ENCODE data around the gene TSPYL1. TPM values are rescaled to one million over a fixed set of nuclear protein-coding genes. Genes with fewer than 3 reads are reported as not detected.
"Not testable (repeated sequence)": the region's sequence is repeated elsewhere in the genome, so short reads cannot be mapped to it uniquely, and the experiment has no call there.

Gene TSPYL1
- polyA plus RNA-seq, 4 donors, result 25.1 to 90.8 (median 32.8) TPM

- no peaks in the 10 kb centered on the region for H3K27me3 ChIP-seq (ENCODE audit: control insufficient read depth in 3 of 3, insufficient read depth in 3 of 3, low read length in 3 of 3)
- no peak for DNase-seq
- no peaks in the 10 kb centered on the region for H3K4me1 ChIP-seq (ENCODE audit: control insufficient read depth in 3 of 3, insufficient read depth in 2 of 3, low read depth in 1 of 3, low read length in 2 of 3)
- no peak overlapping the region for H3K4me3 ChIP-seq (ENCODE audit: low read depth in 1 of 3, low read length in 3 of 3)
- H3K36me3 ChIP-seq (ENCODE audit: control insufficient read depth in 3 of 3, insufficient read depth in 2 of 3, low read depth in 1 of 3, low read length in 3 of 3), result no peaks in the 10 kb centered on the region
- no peak overlapping the region for H3K27ac ChIP-seq (ENCODE audit: low read depth in 1 of 3, low read length in 2 of 3)
- FAIRE-seq, result no peak
- H3K9me3 ChIP-seq (ENCODE audit: control insufficient read depth in 2 of 2, insufficient read depth in 1 of 2, low read depth in 1 of 2, low read length in 1 of 2), result no peaks in the 10 kb centered on the region
- WGBS, 3 donors, result 86 to 93% (median 87%) methylated on average over 2 of the region's 2 CpGs
Observed at GRCh38 chr6:116289876-116290275, 10.1 kb upstream of the TSPYL1 start.

GRCh38 chr6:116287689-116288282 is 8.1 kb upstream of the TSPYL1 start:
- no peaks in the 10 kb centered on the region for H3K4me1 ChIP-seq (ENCODE audit: control insufficient read depth in 3 of 3, insufficient read depth in 2 of 3, low read depth in 1 of 3, low read length in 2 of 3)
- no peaks in the 10 kb centered on the region for H3K27me3 ChIP-seq (ENCODE audit: control insufficient read depth in 3 of 3, insufficient read depth in 3 of 3, low read length in 3 of 3)
- DNase-seq (peak; percentile 51 to 53), FAIRE-seq (peak; percentile 92)
- H3K27ac ChIP-seq (ENCODE audit: low read depth in 1 of 3, low read length in 2 of 3), result no peak overlapping the region
- H3K9me3 ChIP-seq (ENCODE audit: control insufficient read depth in 2 of 2, insufficient read depth in 1 of 2, low read depth in 1 of 2, low read length in 1 of 2), result no peaks in the 10 kb centered on the region
- H3K36me3 ChIP-seq (ENCODE audit: control insufficient read depth in 3 of 3, insufficient read depth in 2 of 3, low read depth in 1 of 3, low read length in 3 of 3), result no peaks in the 10 kb centered on the region
- H3K4me3 ChIP-seq (ENCODE audit: low read depth in 1 of 3, low read length in 3 of 3), result no peak overlapping the region
- 88 to 95% (median 92%) methylated on average over 2 of the region's 2 CpGs for WGBS, 3 donors

GRCh38 chr6:116286773-116287358 is 7.1 kb upstream of the TSPYL1 start:
- Histone ChIP-seq H3K27ac (ENCODE audit: low read depth in 1 of 3, low read length in 2 of 3) (no peak overlapping the region), H3K4me3 (ENCODE audit: low read depth in 1 of 3, low read length in 3 of 3) (no peak overlapping the region), H3K4me1 (ENCODE audit: control insufficient read depth in 3 of 3, insufficient read depth in 2 of 3, low read depth in 1 of 3, low read length in 2 of 3) (no peaks in the 10 kb centered on the region), H3K27me3 (ENCODE audit: control insufficient read depth in 3 of 3, insufficient read depth in 3 of 3, low read length in 3 of 3) (no peaks in the 10 kb centered on the region), H3K36me3 (ENCODE audit: control insufficient read depth in 3 of 3, insufficient read depth in 2 of 3, low read depth in 1 of 3, low read length in 3 of 3) (no peaks in the 10 kb centered on the region), H3K9me3 (ENCODE audit: control insufficient read depth in 2 of 2, insufficient read depth in 1 of 2, low read depth in 1 of 2, low read length in 1 of 2) (no peaks in the 10 kb centered on the region)
- no peak for FAIRE-seq
- no peak for DNase-seq
- WGBS, 3 donors, result 81 to 97% (median 86%) methylated on average over 1 of the region's 1 CpG

- not testable (repeated sequence) for H3K27me3 ChIP-seq (ENCODE audit: control insufficient read depth in 3 of 3, insufficient read depth in 3 of 3, low read length in 3 of 3); H3K4me1 ChIP-seq (ENCODE audit: control insufficient read depth in 3 of 3, insufficient read depth in 2 of 3, low read depth in 1 of 3, low read length in 2 of 3); FAIRE-seq; H3K27ac ChIP-seq (ENCODE audit: low read depth in 1 of 3, low read length in 2 of 3); H3K9me3 ChIP-seq (ENCODE audit: control insufficient read depth in 2 of 2, insufficient read depth in 1 of 2, low read depth in 1 of 2, low read length in 1 of 2); DNase-seq; H3K4me3 ChIP-seq (ENCODE audit: low read depth in 1 of 3, low read length in 3 of 3); H3K36me3 ChIP-seq (ENCODE audit: control insufficient read depth in 3 of 3, insufficient read depth in 2 of 3, low read depth in 1 of 3, low read length in 3 of 3)
- 86 to 94% (median 89%) methylated on average over 4 of the region's 4 CpGs for WGBS, 3 donors
Observed at GRCh38 chr6:116284984-116285383, 5.3 kb upstream of the TSPYL1 start.

GRCh38 chr6:116283191-116283590 is 3.5 kb upstream of the TSPYL1 start:
- no peak for FAIRE-seq
- 71 to 86% (median 80%) methylated on average over 1 of the region's 1 CpG for WGBS, 3 donors
- H3K9me3 ChIP-seq (ENCODE audit: control insufficient read depth in 2 of 2, insufficient read depth in 1 of 2, low read depth in 1 of 2, low read length in 1 of 2), result no peaks in the 10 kb centered on the region

GRCh38 chr6:116282698-116283097 is 3.0 kb upstream of the TSPYL1 start:
- H3K4me3 ChIP-seq (ENCODE audit: low read depth in 1 of 3, low read length in 3 of 3), result no peak overlapping the region
- H3K4me1 ChIP-seq (ENCODE audit: control insufficient read depth in 3 of 3, insufficient read depth in 2 of 3, low read depth in 1 of 3, low read length in 2 of 3), result peaks cover 4 to 16% (median 5%) of the 10 kb centered on the region in 3 donors
- H3K27me3 ChIP-seq (ENCODE audit: control insufficient read depth in 3 of 3, insufficient read depth in 3 of 3, low read length in 3 of 3), result no peaks in the 10 kb centered on the region
- WGBS, 3 donors, result 81 to 88% (median 83%) methylated on average over 2 of the region's 2 CpGs
- peaks cover 0 to 10% (median 0%) of the 10 kb centered on the region in 3 donors for H3K36me3 ChIP-seq (ENCODE audit: control insufficient read depth in 3 of 3, insufficient read depth in 2 of 3, low read depth in 1 of 3, low read length in 3 of 3)
- no peaks in the 10 kb centered on the region for H3K9me3 ChIP-seq (ENCODE audit: control insufficient read depth in 2 of 2, insufficient read depth in 1 of 2, low read depth in 1 of 2, low read length in 1 of 2)
- FAIRE-seq (no peak), DNase-seq (no peak)
- no peak overlapping the region for H3K27ac ChIP-seq (ENCODE audit: low read depth in 1 of 3, low read length in 2 of 3)

More at GRCh38 chr6:116283191-116283590, 3.5 kb upstream of the TSPYL1 start:
- Histone ChIP-seq H3K27me3 (ENCODE audit: control insufficient read depth in 3 of 3, insufficient read depth in 3 of 3, low read length in 3 of 3) (no peaks in the 10 kb centered on the region), H3K36me3 (ENCODE audit: control insufficient read depth in 3 of 3, insufficient read depth in 2 of 3, low read depth in 1 of 3, low read length in 3 of 3) (peaks cover 0 to 7% (median 0%) of the 10 kb centered on the region in 3 donors), H3K27ac (ENCODE audit: low read depth in 1 of 3, low read length in 2 of 3) (no peak overlapping the region), H3K4me3 (ENCODE audit: low read depth in 1 of 3, low read length in 3 of 3) (no peak overlapping the region), H3K4me1 (ENCODE audit: control insufficient read depth in 3 of 3, insufficient read depth in 2 of 3, low read depth in 1 of 3, low read length in 2 of 3) (peaks cover 1 to 13% (median 4%) of the 10 kb centered on the region in 3 donors)
- no peak for DNase-seq

- H3K36me3 ChIP-seq (ENCODE audit: control insufficient read depth in 3 of 3, insufficient read depth in 2 of 3, low read depth in 1 of 3, low read length in 3 of 3), result peaks cover 0 to 10% (median 0%) of the 10 kb centered on the region in 3 donors
- no peaks in the 10 kb centered on the region for H3K27me3 ChIP-seq (ENCODE audit: control insufficient read depth in 3 of 3, insufficient read depth in 3 of 3, low read length in 3 of 3)
- peak overlapping the region in 1 of 3 donors; percentile 93 for H3K27ac ChIP-seq (ENCODE audit: low read depth in 1 of 3, low read length in 2 of 3)
- H3K9me3 ChIP-seq (ENCODE audit: control insufficient read depth in 2 of 2, insufficient read depth in 1 of 2, low read depth in 1 of 2, low read length in 1 of 2), result no peaks in the 10 kb centered on the region
- H3K4me1 ChIP-seq (ENCODE audit: control insufficient read depth in 3 of 3, insufficient read depth in 2 of 3, low read depth in 1 of 3, low read length in 2 of 3), result peaks cover 4 to 16% (median 13%) of the 10 kb centered on the region in 3 donors
- WGBS, 3 donors, result 87 to 94% (median 94%) methylated on average over 5 of the region's 5 CpGs
- no peak overlapping the region for H3K4me3 ChIP-seq (ENCODE audit: low read depth in 1 of 3, low read length in 3 of 3)
- DNase-seq (peak in 1 of 2 donors; percentile 18), FAIRE-seq (no peak)
Observed at GRCh38 chr6:116280933-116281316, 1.2 kb upstream of the TSPYL1 start.

GRCh38 chr6:116280161-116280932 is 617 bp upstream of the TSPYL1 start:
- Histone ChIP-seq H3K27me3 (ENCODE audit: control insufficient read depth in 3 of 3, insufficient read depth in 3 of 3, low read length in 3 of 3) (no peaks in the 10 kb centered on the region), H3K27ac (ENCODE audit: low read depth in 1 of 3, low read length in 2 of 3) (peak overlapping the region; percentile 58 to 98 (median 93)), H3K4me1 (ENCODE audit: control insufficient read depth in 3 of 3, insufficient read depth in 2 of 3, low read depth in 1 of 3, low read length in 2 of 3) (peaks cover 4 to 18% (median 13%) of the 10 kb centered on the region in 3 donors), H3K9me3 (ENCODE audit: control insufficient read depth in 2 of 2, insufficient read depth in 1 of 2, low read depth in 1 of 2, low read length in 1 of 2) (no peaks in the 10 kb centered on the region), H3K36me3 (ENCODE audit: control insufficient read depth in 3 of 3, insufficient read depth in 2 of 3, low read depth in 1 of 3, low read length in 3 of 3) (peaks cover 0 to 13% (median 0%) of the 10 kb centered on the region in 3 donors), H3K4me3 (ENCODE audit: low read depth in 1 of 3, low read length in 3 of 3) (peak overlapping the region; percentile 78 to 95 (median 82))
- DNase-seq, result peak in 1 of 2 donors; percentile 50
- WGBS, 3 donors, result 1 to 11% (median 6%) methylated on average over 8 of the region's 8 CpGs
- no peak for FAIRE-seq

Data from small intestine (tissue), 7 donors.